Uterus (tissue), 2 donors: ENCODE measurements around the gene NAA40.

Experiments used
- CTCF ChIP-seq, 4 experiments: fragments of 200-600 bp in 2 of 4; fragments of 450-650 bp in 2 of 4; sonication (generic) in 2 of 4; IDR thresholded peaks; one replicate each; pipeline ENCODE4 v1.5.1; 2016 to 2019; ENCODE audit warnings: antibody characterized with exemption in 4 of 4, mild to moderate bottlenecking in 2 of 4, moderate library complexity in 1 of 4
- POLR2A ChIP-seq, 2 donors: fragments of 450-650 bp; IDR thresholded peaks; one replicate each; pipeline ENCODE4 v1.6.1; 2016; ENCODE audit warnings: antibody characterized with exemption in 2 of 2, mild to moderate bottlenecking in 1 of 2, moderate library complexity in 1 of 2

GRCh38 chr11:63889344-63889743 lies 49.5 kb upstream of the NAA40 start:
- TF ChIP-seq CTCF (IDR thresholded peaks at IDR 0.05) (no peak), POLR2A (IDR thresholded peaks at IDR 0.05) (no peak)
